ENCODE measurements around the gene PIF1.

PIF1 gene

GRCh38 chr15:64766058-64766457 lies 59.4 kb downstream of the PIF1 start:
- DNase-seq = no peak
- Histone ChIP-seq H3K27ac (no peak overlapping the region), H3K4me3 (ENCODE audit: low read depth, low read length) (no peak overlapping the region), H3K36me3 (replicated peaks) (no peaks in the 10 kb centered on the region), H3K27me3 (replicated peaks) (no peaks in the 10 kb centered on the region)
- TF ChIP-seq, protein P1, sequence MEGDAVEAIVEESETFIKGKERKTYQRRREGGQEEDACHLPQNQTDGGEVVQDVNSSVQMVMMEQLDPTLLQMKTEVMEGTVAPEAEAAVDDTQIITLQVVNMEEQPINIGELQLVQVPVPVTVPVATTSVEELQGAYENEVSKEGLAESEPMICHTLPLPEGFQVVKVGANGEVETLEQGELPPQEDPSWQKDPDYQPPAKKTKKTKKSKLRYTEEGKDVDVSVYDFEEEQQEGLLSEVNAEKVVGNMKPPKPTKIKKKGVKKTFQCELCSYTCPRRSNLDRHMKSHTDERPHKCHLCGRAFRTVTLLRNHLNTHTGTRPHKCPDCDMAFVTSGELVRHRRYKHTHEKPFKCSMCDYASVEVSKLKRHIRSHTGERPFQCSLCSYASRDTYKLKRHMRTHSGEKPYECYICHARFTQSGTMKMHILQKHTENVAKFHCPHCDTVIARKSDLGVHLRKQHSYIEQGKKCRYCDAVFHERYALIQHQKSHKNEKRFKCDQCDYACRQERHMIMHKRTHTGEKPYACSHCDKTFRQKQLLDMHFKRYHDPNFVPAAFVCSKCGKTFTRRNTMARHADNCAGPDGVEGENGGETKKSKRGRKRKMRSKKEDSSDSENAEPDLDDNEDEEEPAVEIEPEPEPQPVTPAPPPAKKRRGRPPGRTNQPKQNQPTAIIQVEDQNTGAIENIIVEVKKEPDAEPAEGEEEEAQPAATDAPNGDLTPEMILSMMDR (IDR thresholded peaks at IDR 0.05; ENCODE audit: low read depth, low read length, missing control alignments) = no peak
- in situ Hi-C loops (cut with HindIII; ENCODE audit: low pct_ligation_motif_present, low sequenced_read_pairs) = no loop called here
